HG03457 (cell line): ENCODE data around the gene BGN.

ENCODE experiments used
- ATAC-seq: cut with Tn5 transposase; IDR thresholded peaks from one replicate; pipeline ENCODE4 v1.9.1; 2021; ENCODE audit warnings: moderate number of reproducible peaks; ENCODE audit not compliant: unreplicated experiment

Gene BGN

GRCh38 chrX:153502796-153503195 lies 8.0 kb downstream of the BGN start:
- no peak for ATAC-seq

GRCh38 chrX:153504445-153505016 lies 9.8 kb downstream of the BGN start:
- ATAC-seq = no peak

- ATAC-seq = no peak
These were observed 10.6 kb downstream of the BGN start for GRCh38 chrX:153505361-153505760.

DNA sequence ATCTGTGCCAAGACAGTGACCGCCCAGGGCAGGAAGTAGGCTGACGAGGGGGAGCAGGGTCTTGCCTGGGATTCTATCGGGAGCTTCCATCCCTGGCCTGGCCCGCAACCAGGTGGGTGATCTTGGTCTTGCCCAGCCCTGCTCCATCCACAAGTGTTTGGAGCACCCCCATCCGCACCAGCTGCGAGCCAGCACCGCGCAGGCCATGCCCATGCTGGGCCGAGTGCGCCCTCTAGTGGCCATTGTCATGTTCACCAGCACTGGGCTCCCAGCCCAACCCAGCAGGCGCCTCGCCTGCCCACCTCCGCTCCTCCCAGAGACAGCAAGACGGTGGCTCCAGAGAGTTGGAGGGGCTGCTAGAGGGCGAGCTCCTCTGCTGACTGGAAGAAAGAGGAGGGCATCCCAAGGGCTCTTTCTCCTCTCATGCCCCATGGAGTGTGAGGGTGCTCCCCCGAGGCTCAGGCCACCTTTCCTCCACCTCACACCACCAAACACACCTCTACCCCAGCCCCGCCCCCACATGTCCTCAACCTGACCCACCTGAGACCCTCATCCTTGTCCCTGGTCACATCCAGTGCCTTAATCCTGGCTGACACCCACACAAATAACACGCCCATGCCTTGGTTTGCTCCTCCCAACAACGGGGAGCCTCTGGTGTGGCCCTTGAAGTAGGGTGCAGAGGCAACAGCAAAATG lies 12.9 kb downstream of the BGN start:
- ATAC-seq = no peak

- ATAC-seq = no peak
These were observed 14.8 kb downstream of the BGN start for GRCh38 chrX:153509592-153509991.

DNA sequence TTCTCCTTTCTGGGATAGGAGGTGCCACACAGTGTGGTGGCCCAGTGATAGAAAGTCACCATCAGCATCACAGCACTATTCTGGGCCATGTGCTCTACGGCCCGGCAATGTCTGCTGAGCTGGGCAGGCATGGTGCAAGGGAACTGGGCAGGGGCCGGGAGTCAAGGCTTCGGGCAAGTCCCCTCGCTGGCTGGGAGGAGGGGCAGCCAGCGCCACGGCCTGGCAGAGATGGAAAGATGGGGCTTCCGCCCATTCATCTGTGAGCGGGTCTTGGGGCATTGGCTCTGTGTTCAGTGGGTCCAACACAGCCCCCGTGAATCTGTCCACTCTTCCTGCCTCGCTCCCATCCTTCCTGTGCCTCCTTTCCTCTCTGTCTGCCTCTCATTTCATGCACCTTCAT lies 15.6 kb downstream of the BGN start:
- ATAC-seq = no peak

GRCh38 chrX:153511784-153512500 lies 17.2 kb downstream of the BGN start:
- no peak for ATAC-seq

- no peak for ATAC-seq
These were observed 17.7 kb downstream of the BGN start for GRCh38 chrX:153512501-153512893.

DNA sequence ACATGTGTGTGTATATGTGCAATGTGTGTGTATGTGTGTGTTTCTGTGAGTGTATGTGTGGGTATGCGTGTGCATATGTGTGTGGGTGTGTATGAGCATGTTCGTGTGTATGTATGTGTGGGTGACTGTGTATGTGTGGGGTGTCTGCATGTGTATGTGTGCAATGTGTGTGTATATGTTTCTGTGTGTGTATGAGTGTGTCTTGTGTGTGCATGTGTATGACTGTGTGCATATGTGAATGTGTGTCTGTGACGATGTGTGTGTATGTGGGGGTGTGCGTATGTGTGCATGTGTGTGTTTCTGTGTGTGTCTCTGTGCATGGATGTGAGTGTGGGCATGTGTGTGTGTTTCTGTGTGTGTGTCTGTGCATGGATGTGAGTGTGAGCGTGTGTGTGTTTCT lies 18.5 kb downstream of the BGN start:
- no peak for ATAC-seq

DNA sequence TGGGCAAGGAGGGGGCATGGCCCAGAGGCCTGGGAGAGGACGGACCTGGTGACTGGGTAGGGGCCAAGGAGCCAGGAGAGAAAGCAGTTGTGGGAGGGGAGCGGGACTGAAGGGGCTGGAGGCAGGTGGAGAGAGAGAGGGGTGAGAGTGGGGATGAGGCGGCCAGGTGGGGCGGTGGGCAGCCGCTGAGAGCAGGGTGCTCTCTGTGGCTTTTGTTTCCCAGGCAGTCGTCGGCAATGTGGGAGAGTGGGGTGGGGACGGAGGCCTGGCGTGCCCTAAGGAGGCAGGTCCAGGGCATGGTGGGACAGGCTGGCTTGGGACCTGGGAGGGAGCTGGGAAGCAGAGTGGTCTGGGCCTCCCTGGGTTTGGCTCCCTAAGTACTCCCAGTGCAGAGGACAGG lies 19.5 kb downstream of the BGN start:
- no peak for ATAC-seq

GRCh38 chrX:153515435-153515834 lies 20.7 kb downstream of the BGN start:
- no peak for ATAC-seq

- no peak for ATAC-seq
These were observed 21.3 kb downstream of the BGN start for GRCh38 chrX:153516073-153516472.

DNA sequence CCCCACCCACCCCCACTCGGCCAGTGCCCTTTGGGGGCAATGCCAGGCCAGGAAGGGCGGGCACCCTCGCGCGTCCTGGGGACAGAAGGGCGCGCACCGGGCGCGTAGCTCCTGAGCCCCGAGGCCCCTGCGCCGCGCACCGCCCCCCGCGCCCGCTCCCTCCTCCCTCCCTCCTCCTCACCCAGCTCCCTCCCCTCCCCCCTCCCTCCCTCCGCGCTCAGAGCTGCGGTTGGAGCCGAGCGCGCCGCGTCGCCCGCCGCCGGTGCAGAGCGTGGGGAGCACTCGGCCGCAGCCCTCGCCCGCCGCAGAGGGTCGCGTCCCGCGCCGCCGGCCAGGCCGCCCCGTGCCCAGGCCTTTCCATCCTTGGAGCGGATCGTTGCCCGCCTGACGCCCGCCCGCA lies 22.6 kb downstream of the BGN start, which contains the start of gene ATP2B3:
ATP2B3 (plus strand) TSS at position 220 of the 400 bp plus-strand sequence. CDS start 18,606 bp downstream, outside the sequence.
- ATAC-seq = no peak

- no peak for ATAC-seq
These were observed 23.4 kb downstream of the BGN start for GRCh38 chrX:153517946-153518834.

- no peak for ATAC-seq
These were observed 24.9 kb downstream of the BGN start for GRCh38 chrX:153519569-153520286.

DNA sequence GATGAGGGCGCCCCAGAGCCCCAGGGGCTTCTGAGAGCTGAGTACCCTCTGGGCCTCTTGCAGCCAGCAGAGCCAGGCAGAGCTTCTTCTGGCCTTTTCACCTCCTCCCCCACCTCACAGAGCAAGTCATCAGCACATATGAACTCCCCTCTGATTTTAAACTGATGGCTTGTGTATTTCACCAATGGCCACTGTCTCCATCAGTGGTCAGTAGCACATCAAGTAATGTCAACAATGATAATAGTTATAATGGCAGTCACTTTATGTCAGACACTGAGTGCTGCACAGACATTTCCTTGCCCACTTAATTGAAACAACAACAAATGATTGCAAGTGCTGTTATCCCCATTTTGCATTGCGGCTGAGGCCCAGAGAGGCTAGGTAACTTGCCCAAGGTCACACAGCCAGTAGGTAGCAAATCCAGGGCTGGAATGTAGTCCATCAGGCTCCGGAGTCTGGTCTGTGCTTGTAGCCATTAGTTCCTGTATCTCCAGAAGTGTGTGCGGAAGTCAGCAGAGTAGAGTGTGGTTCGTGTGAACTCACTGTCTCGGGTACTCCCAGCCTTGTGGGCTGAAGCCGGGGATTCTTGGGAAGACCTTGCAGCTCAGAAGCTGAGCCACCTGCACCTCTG lies 25.6 kb downstream of the BGN start:
- ATAC-seq = no peak

DNA sequence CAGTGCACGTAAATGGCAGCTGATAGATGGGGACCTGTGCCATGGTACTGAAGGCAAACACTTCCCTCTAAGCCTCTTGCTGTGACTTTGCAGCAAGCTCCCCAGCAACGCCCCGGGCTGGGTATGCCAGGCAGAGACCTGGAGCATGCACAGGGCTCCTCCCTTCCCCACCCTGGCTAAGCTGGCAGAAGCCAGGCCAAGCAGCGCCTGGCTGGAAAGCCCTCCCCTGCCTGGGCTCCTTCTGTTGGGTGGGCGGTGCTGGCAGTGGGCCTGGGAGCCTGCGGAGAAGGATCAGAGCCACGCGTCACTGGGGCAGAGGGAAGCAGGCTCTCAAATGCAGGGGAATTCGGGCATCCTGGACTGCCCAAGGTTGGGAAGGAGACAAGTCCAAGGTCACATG lies 26.3 kb downstream of the BGN start:
- ATAC-seq = no peak

DNA sequence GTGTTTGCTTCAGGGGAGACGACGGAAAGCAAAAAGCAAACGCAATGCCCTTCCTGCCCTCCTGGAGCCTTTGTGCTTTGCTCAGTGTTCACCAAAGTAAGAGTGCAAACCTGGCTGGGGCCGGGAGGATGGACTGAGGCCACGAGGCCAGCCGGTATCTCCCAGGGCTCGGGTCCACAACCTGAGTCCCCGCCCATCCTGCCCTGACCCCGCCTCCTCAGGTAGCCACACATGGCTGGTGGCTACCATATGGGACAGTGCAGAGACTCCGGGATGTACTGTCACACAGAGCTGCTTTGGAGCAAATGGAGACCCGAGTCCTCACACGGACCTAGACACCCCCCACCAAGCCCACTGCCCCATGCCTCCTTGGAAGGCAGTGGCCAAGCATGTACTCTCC lies 27.5 kb downstream of the BGN start:
- no peak for ATAC-seq

DNA sequence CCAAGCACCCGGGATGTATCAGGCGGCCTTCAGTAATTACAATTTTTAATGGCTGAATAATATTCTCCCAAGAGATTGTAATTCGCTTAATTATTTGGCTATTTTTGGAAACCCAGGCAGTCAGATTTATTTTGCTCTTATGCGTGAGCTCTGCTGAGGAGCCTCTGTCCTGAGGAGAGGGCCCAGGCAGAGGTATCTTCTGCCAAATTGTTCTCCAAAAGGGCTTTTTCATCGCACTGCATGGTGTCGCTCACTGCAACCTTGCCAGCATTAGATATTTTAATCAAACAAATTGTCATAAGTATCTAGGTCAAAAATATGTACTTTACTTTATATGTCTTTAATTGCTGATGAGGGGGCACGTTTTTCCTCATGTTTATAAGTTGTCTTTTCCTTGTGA lies 28.5 kb downstream of the BGN start:
- ATAC-seq = no peak

- no peak for ATAC-seq
These were observed 29.5 kb downstream of the BGN start for GRCh38 chrX:153524234-153524633.
